ENCODE data around the gene MTMR8.

MTMR8 gene

GRCh38 chrX:64352081-64352480 lies 43.2 kb downstream of the MTMR8 start:
- DNase-seq (ENCODE audit: low spot score): no peak
- no peak for TF ChIP-seq CTCF (IDR thresholded peaks at IDR 0.05; ENCODE audit: extremely low read depth, missing control alignments)

GRCh38 chrX:64350521-64350920 lies 44.7 kb downstream of the MTMR8 start:
- no peak for TF ChIP-seq CTCF (IDR thresholded peaks at IDR 0.05; ENCODE audit: extremely low read depth, missing control alignments)
- no peak for DNase-seq (ENCODE audit: low spot score)

- no peak for DNase-seq (ENCODE audit: low spot score)
- no peak for TF ChIP-seq CTCF (IDR thresholded peaks at IDR 0.05; ENCODE audit: extremely low read depth, missing control alignments)
Observed at GRCh38 chrX:64350047-64350446, 45.2 kb downstream of the MTMR8 start.

DNA sequence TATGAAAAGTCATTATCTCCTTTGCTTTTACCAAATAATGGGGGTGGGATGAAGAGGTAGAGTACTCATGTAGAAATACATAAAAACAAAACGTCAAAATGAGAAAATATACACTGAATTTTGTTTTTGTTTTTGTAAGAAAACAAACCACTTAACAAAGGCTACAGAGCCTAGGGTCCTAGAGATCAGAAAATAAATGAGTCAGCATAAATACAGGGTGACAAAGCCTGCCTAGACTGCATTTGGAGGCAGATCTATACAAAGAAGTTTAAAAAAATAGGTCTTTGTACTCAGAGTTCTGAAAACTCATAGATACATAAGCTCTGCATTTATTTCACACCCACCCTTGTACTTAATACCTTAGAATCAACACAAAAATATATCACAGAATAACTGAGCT lies 52.4 kb downstream of the MTMR8 start:
- DNase-seq (ENCODE audit: low spot score): no peak
- no peak for TF ChIP-seq CTCF (IDR thresholded peaks at IDR 0.05; ENCODE audit: extremely low read depth, missing control alignments)

DNA sequence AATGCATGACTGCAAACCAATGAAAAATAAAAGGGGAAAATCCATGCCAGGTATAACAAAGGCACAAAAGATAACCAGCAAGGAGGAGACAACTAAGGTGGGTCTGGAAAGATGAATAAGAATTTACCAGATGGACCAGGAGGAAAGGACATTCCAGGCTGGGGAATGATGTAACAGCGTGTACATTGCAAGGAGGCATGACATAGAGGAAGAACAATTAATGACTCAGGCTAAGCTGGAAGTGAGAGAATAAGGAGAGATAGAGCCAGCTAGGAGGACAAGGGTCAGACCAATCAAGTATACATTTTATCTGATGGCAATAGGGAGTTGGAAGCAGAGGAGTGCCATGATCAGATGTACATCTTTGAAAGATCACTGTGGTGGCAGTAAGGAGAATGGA lies 57.0 kb downstream of the MTMR8 start:
- DNase-seq (ENCODE audit: low spot score): no peak
- TF ChIP-seq CTCF (IDR thresholded peaks at IDR 0.05; ENCODE audit: extremely low read depth, missing control alignments): no peak

GRCh38 chrX:64334467-64334866 lies 60.8 kb downstream of the MTMR8 start:
- no peak for DNase-seq (ENCODE audit: low spot score)
- no peak for TF ChIP-seq CTCF (IDR thresholded peaks at IDR 0.05; ENCODE audit: extremely low read depth, missing control alignments)

DNA sequence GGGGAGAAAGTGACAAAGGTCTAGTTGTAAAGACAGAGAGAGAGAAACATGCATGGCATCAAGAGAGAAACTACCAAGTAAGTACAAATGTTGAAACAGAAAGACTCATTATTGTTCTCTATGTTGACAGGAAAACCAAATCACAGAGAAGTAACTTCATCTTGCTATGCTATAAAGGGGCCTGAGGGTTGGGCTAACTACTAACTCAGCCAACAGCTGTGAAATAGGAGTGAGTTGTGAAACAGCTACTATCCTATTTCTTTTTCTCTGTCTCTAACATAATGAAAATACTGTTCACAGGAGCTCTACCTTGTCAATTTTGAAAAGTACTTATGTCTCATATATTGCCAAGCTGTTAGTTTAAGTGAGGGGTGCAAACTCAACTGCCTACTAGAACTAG lies 65.0 kb downstream of the MTMR8 start:
- no peak for TF ChIP-seq CTCF (IDR thresholded peaks at IDR 0.05; ENCODE audit: extremely low read depth, missing control alignments)
- DNase-seq (ENCODE audit: low spot score): no peak
